Erythroblast (primary cell): ENCODE measurements around the gene SDR42E2.

ENCODE experiments used
- GATA1 ChIP-seq: IDR thresholded peaks from 2 replicates; pipeline ENCODE4 v1.6.1; 2011; ENCODE audit warnings: low read depth, mild to moderate bottlenecking, control low read depth, low read length, moderate library complexity
- POLR2A ChIP-seq: IDR thresholded peaks from 2 replicates; pipeline ENCODE4 v1.6.1; 2011; ENCODE audit warnings: mild to moderate bottlenecking, low read length

GRCh38 chr16:22139008-22139407 lies 23.3 kb upstream of the SDR42E2 start:
- TF ChIP-seq POLR2A (no peak), GATA1 (no peak)
